K562 (cell line): ENCODE data around the gene PPWD1. TPM values are rescaled to one million over a fixed set of nuclear protein-coding genes. Genes with fewer than 3 reads are reported as not detected.

Experiments used
- ATAC-seq: fragments of 200-7000 bp; cut with Tn5 transposase; 3 replicates; pipeline ENCODE4 v1.9.1; 2020; ENCODE audit warnings: moderate library complexity
- BruUV-seq: library from RNA; stranded (reverse); fragments of 400-500 nt; replicated peaks from 2 replicates; lab custom pipeline; 2021; lab: Mats Ljungman, UMichigan
- CTCF ChIA-PET: fragments of 300-600 bp; formaldehyde crosslinking; extraction: SDS; loops from one replicate; lab custom pipeline; 2021; ENCODE audit warnings: low intra/inter-chr PET ratio; lab: Yijun Ruan, JAX
- POLR2A ChIA-PET: fragments of 300-600, 350-650 bp; sonication (Branson Sonifier 250); formaldehyde crosslinking; extraction: SDS; loops from one replicate; lab custom pipeline; 2021; ENCODE audit warnings: antibody characterized with exemption, inconsistent platforms; lab: Yijun Ruan, JAX
- DNase-seq, 4 experiments: peaks; one replicate each; pipeline versions ENCODE4 v3.0.0 to v3.0.0-alpha.2; 2011 to 2018; ENCODE audit warnings: low spot score in 3 of 4, mixed read lengths in 3 of 4; ENCODE audit errors: extremely low read depth in 1 of 4
- FAIRE-seq: peaks from 2 replicates; lab custom pipeline; 2011; peaks lifted over from hg19 to GRCh38; lab: Jason Lieb, UNC
- H2AFZ ChIP-seq: 2 replicates; pipeline ENCODE4 v1.6.0; 2011; ENCODE audit warnings: low read depth, low read length, control low read depth, inconsistent platforms
- H3K27ac ChIP-seq: fragments of 200-600 bp; 3 replicates; pipeline ENCODE4 v1.8.0; 2011; ENCODE audit warnings: low read depth, mild to moderate bottlenecking, control low read depth, inconsistent platforms, low read length, moderate library complexity, mixed read lengths; ENCODE audit errors: extremely low read depth
- H3K27me3 ChIP-seq, 2 experiments: fragments of 300-600 bp in 1 of 2; 2 replicates in 1 of 2; 3 replicates in 1 of 2; pipeline versions ENCODE4 v1.6.0 to v1.8.0; 2011; ENCODE audit warnings: inconsistent platforms in 2 of 2, low read length in 2 of 2, mild to moderate bottlenecking in 1 of 2, mixed read lengths in 1 of 2, moderate library complexity in 1 of 2; ENCODE audit not compliant: control insufficient read depth in 2 of 2, insufficient read depth in 2 of 2
- H3K36me3 ChIP-seq: fragments of 300-600 bp; 3 replicates; pipeline ENCODE4 v1.8.0; 2011; ENCODE audit warnings: mild to moderate bottlenecking, low read length, inconsistent platforms; ENCODE audit not compliant: control insufficient read depth, insufficient read depth
- H3K4me1 ChIP-seq, 2 experiments: fragments of 200-600 bp in 1 of 2; replicated peaks in 1 of 2; 2 replicates in 1 of 2; 3 replicates in 1 of 2; pipeline versions ENCODE4 v1.5.1 to v1.8.0; 2011; ENCODE audit warnings: inconsistent platforms in 2 of 2, low read length in 2 of 2, mild to moderate bottlenecking in 1 of 2, mixed read lengths in 1 of 2, moderate library complexity in 1 of 2; ENCODE audit not compliant: control insufficient read depth in 2 of 2, insufficient read depth in 2 of 2
- H3K4me2 ChIP-seq: 2 replicates; pipeline ENCODE4 v1.6.1; 2011; ENCODE audit warnings: low read length, control low read depth, inconsistent platforms, mixed read lengths; ENCODE audit not compliant: insufficient read depth
- H3K4me3 ChIP-seq: fragments of 200-600 bp; sonication (generic), shearing (Covaris generic); 2 replicates; pipeline ENCODE4 v1.5.1; 2016; ENCODE audit warnings: control low read depth, inconsistent platforms
- H3K79me2 ChIP-seq: fragments of 200-600 bp; 3 replicates; pipeline ENCODE4 v1.8.0; 2011; ENCODE audit warnings: low read length, inconsistent platforms; ENCODE audit not compliant: control insufficient read depth, insufficient read depth
- H3K9ac ChIP-seq, 2 experiments: 2 replicates each; pipeline versions ENCODE4 v1.6.0 to v1.6.1; 2011; ENCODE audit warnings: low read depth in 2 of 2, low read length in 2 of 2, control low read depth in 1 of 2, inconsistent platforms in 1 of 2, mild to moderate bottlenecking in 1 of 2, mixed read lengths in 1 of 2; ENCODE audit not compliant: insufficient read depth in 1 of 2
- H3K9me1 ChIP-seq: one replicate; pipeline ENCODE4 v1.6.0; 2011; ENCODE audit warnings: inconsistent platforms, mild to moderate bottlenecking, low read length, moderate library complexity; ENCODE audit not compliant: control insufficient read depth, insufficient read depth
- H3K9me3 ChIP-seq: replicated peaks from 2 replicates; pipeline ENCODE4 v1.5.1; 2011; ENCODE audit warnings: low read depth, low read length, inconsistent platforms; ENCODE audit not compliant: control insufficient read depth, insufficient read depth
- H4K20me1 ChIP-seq: replicated peaks from 2 replicates; pipeline ENCODE4 v1.6.1; 2011; ENCODE audit warnings: low read length, inconsistent platforms, mixed read lengths; ENCODE audit not compliant: control insufficient read depth, insufficient read depth
- CXXC5 ChIP-seq: fragments of 250-450 bp; sonication (Bioruptor Pico); IDR thresholded peaks from 2 replicates; pipeline ENCODE4 v1.8.0; 2022; ENCODE audit warnings: inconsistent platforms, mild to moderate bottlenecking, moderate library complexity
- FOXJ2 ChIP-seq: fragments of 200-800 bp; sonication (Bioruptor generic); IDR thresholded peaks from 2 replicates; pipeline ENCODE4 v1.6.1; 2016; ENCODE audit warnings: missing genetic modification characterization, missing compliant biosample characterization
- GTF2E2 ChIP-seq: fragments of 200-800 bp; sonication (Bioruptor generic); IDR thresholded peaks from 2 replicates; pipeline ENCODE4 v1.6.1; 2016; ENCODE audit warnings: missing genetic modification characterization, missing compliant biosample characterization
- HDAC1 ChIP-seq, 2 experiments: fragments of 450-650 bp; IDR thresholded peaks; 2 replicates each; pipeline ENCODE4 v1.6.1; 2016 to 2017; ENCODE audit warnings: inconsistent platforms in 1 of 2, mild to moderate bottlenecking in 1 of 2, moderate library complexity in 1 of 2
- MBD2 ChIP-seq: sonication (generic); IDR thresholded peaks from 2 replicates; pipeline ENCODE4 v1.6.1; 2016; ENCODE audit warnings: low read depth, borderline replicate concordance
- POLR2G ChIP-seq: fragments of 200-400 bp; formaldehyde crosslinking; IDR thresholded peaks from 2 replicates; pipeline ENCODE4 v1.6.1; 2017; ENCODE audit warnings: low read depth, mild to moderate bottlenecking, antibody characterized with exemption, low read length, moderate library complexity
- SP1 ChIP-seq: sonication (generic); formaldehyde crosslinking; IDR thresholded peaks from 2 replicates; pipeline ENCODE4 v1.8.1; 2022; ENCODE audit warnings: mild to moderate bottlenecking, missing genetic modification reagents
- YY1 ChIP-seq, 3 experiments: IDR thresholded peaks; 2 replicates each; pipeline ENCODE4 v1.6.1; 2011; ENCODE audit warnings: low read length in 2 of 3, mild to moderate bottlenecking in 2 of 3, moderate library complexity in 2 of 3, borderline replicate concordance in 1 of 3, control low read depth in 1 of 3, low read depth in 1 of 3; ENCODE audit not compliant: insufficient read depth in 3 of 3, insufficient replicate concordance in 2 of 3, control insufficient read depth in 1 of 3, insufficient read length in 1 of 3; ENCODE audit errors: extremely low read depth in 1 of 3
- ZFX ChIP-seq: sonication (generic); formaldehyde crosslinking; IDR thresholded peaks from 2 replicates; pipeline ENCODE4 v1.8.0; 2022; ENCODE audit warnings: mild to moderate bottlenecking, missing genetic modification reagents, moderate library complexity
- ZNF184 ChIP-seq: sonication (generic); formaldehyde crosslinking; IDR thresholded peaks from 2 replicates; pipeline ENCODE4 v1.5.0; 2020; ENCODE audit warnings: missing genetic modification reagents
- WGBS: fragments of 100-300 bp; shearing (Covaris generic); methylation state at CpG from one replicate; pipeline ENCODE4 v1.1.6; 2016; ENCODE audit warnings: low coverage, mixed read lengths; ENCODE audit not compliant: insufficient coverage; ENCODE audit errors: missing lambda C conversion rate; 5-methylcytosine and 5-hydroxymethylcytosine counted together
- in situ Hi-C: fragments of 300-500 bp; cut with MboI; formaldehyde crosslinking; loops from 4 replicates; pipeline ENCODE4 v1.15.0; 2018; ENCODE audit warnings: inconsistent platforms, mixed read lengths
- intact Hi-C: fragments of 100-400 bp; cut with micrococcal nuclease; formaldehyde crosslinking; loops from 2 replicates; pipeline ENCODE4 v1.14.2; 2022
- polyA plus RNA-seq, 8 experiments: library from polyadenylated mRNA; depleted of rRNA in 4 of 8; stranded (reverse) in 5 of 8; unstranded in 3 of 8; fragments of >200 nt; fragmentation: Nextera tagmentation in 2 of 8; fragmentation: Illumina TruSeq in 1 of 8; extraction: Ambion mirVana in 2 of 8; extraction: Trizol in 1 of 8; gene quantifications; 2 replicates each; pipeline versions ENCODE4 v1.2.1 to v1.2.3, GENCODE V29; 2011 to 2014; ENCODE audit warnings: inconsistent platforms in 1 of 8, missing spikeins in 1 of 8
- total RNA-seq, 7 experiments: library from RNA; depleted of rRNA in 6 of 7; stranded (reverse); fragments of >200 nt in 6 of 7; fragmentation: Illumina TruSeq in 2 of 7; extraction: Trizol in 2 of 7; gene quantifications; 2 replicates each; pipeline versions ENCODE4 v1.2.1 to v1.2.3, GENCODE V29; 2011 to 2021; ENCODE audit warnings: low replicate concordance in 1 of 7
- TF ChIP-seq, protein P1 (sequence below): sonication (generic); formaldehyde crosslinking; IDR thresholded peaks from 2 replicates; pipeline ENCODE4 v1.8.0; 2022; ENCODE audit warnings: mild to moderate bottlenecking, missing genetic modification reagents
- TF ChIP-seq, protein P2 (sequence below): fragments of 450-650 bp; IDR thresholded peaks from 2 replicates; pipeline ENCODE4 v1.6.1; 2016; ENCODE audit warnings: antibody characterized with exemption
- TF ChIP-seq, protein P3 (sequence below): fragments of 250-450 bp; sonication (Bioruptor Pico); IDR thresholded peaks from 2 replicates; pipeline ENCODE4 v1.8.0; 2022; ENCODE audit warnings: inconsistent platforms

Gene PPWD1
- total and polyA plus RNA-seq, 9 of the 15 experiments (the other 6 are each of a cell fraction or from before 2014, with no cell fraction given), result 24.1 to 89.2 (median 51.4) TPM

DNA sequence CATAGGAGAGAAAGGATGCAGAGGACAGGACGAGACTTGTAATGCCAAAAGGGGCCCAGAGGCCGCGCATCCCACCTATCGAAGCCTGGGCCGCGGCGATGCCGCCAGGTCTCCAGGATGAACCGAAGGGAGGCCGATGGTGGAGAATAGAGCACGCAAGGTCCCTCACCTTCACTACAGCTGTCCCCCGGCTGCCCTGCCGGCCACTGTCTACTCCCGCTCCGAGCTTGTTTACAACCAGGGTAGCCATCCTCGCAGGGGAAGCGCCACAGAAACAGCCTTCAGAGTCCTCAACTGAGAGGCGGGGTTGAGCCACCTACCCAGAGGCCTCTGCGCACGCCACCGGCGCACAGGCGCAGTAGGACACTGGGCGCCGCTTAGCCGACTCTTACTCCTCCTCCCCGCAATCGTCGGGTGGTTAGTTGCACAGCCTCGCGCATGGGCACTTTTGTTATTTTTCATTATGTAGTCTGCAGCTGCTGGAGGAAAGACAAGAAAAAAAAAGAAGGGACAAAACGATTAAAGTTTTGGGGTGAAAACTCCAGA is 61.0 kb downstream of the PPWD1 start, which contains the start of gene TRIM23:
TRIM23 (minus strand) TSS at position 309 of the 546 bp plus-strand sequence; CDS start at position 250, 59 bp downstream.
- peak within 1 kb of the TSS; percentile 100 for H2AFZ ChIP-seq
- peak within 1 kb of the TSS; percentile 95 for H3K4me2 ChIP-seq
- in situ Hi-C loops (no loop called here), intact Hi-C loops (loop anchor here (2.0 to 10.0 kb wide), 2 partner anchors 101 to 301 kb away; partner anchors contain the start of gene ERBIN)
- ChIA-PET POLR2A (interaction anchor here (0.6 to 1.4 kb wide), 3 partner anchors 11 to 61 kb away, joined by 3 to 5 read pairs (median 4); partner anchors contain the start of genes CENPK and PPWD1), CTCF (no interaction called here)
- no peaks in the 10 kb centered on the region for H3K9me1 ChIP-seq
- FAIRE-seq (peak; percentile 85), ATAC-seq (peak; percentile 98), DNase-seq (peak; percentile 79 to 95 (median 86))
- peaks cover 6 to 14% of the 10 kb centered on the region in 2 experiments for H3K4me1 ChIP-seq
- H3K27me3 ChIP-seq, result no peaks in the 10 kb centered on the region
- H3K9ac ChIP-seq, result peak within 1 kb of the TSS; percentile 91 to 93
- peak within 1 kb of the TSS; percentile 84 for H3K27ac ChIP-seq
- H4K20me1 ChIP-seq, result no peaks in the 10 kb centered on the region; the same call in 1 of the 2 replicates
- BruUV-seq, result no TSS peak
- H3K4me3 ChIP-seq, result peak within 1 kb of the TSS; percentile 59
- H3K36me3 ChIP-seq, result peaks cover 10% of the 10 kb centered on the region; the same call in 2 of the 3 replicates
- H3K79me2 ChIP-seq, result peaks cover 74% of the 10 kb centered on the region
- H3K9me3 ChIP-seq, result no peaks in the 10 kb centered on the region
- under 1% methylated on average over 32 of the region's 32 CpGs for WGBS
- TF ChIP-seq CXXC5, result peak; percentile 48
- TF ChIP-seq HDAC1 (IDR thresholded peaks at IDR 0.05), result peak in 1 of 2 experiments; percentile 85; a peak in 2 of 4 replicates
- TF ChIP-seq GTF2E2, result peak; percentile 73; the same call in 1 of the 2 replicates
- peak; percentile 65; the same call in 1 of the 2 replicates for TF ChIP-seq FOXJ2 (tag)
- TF ChIP-seq, protein P1, sequence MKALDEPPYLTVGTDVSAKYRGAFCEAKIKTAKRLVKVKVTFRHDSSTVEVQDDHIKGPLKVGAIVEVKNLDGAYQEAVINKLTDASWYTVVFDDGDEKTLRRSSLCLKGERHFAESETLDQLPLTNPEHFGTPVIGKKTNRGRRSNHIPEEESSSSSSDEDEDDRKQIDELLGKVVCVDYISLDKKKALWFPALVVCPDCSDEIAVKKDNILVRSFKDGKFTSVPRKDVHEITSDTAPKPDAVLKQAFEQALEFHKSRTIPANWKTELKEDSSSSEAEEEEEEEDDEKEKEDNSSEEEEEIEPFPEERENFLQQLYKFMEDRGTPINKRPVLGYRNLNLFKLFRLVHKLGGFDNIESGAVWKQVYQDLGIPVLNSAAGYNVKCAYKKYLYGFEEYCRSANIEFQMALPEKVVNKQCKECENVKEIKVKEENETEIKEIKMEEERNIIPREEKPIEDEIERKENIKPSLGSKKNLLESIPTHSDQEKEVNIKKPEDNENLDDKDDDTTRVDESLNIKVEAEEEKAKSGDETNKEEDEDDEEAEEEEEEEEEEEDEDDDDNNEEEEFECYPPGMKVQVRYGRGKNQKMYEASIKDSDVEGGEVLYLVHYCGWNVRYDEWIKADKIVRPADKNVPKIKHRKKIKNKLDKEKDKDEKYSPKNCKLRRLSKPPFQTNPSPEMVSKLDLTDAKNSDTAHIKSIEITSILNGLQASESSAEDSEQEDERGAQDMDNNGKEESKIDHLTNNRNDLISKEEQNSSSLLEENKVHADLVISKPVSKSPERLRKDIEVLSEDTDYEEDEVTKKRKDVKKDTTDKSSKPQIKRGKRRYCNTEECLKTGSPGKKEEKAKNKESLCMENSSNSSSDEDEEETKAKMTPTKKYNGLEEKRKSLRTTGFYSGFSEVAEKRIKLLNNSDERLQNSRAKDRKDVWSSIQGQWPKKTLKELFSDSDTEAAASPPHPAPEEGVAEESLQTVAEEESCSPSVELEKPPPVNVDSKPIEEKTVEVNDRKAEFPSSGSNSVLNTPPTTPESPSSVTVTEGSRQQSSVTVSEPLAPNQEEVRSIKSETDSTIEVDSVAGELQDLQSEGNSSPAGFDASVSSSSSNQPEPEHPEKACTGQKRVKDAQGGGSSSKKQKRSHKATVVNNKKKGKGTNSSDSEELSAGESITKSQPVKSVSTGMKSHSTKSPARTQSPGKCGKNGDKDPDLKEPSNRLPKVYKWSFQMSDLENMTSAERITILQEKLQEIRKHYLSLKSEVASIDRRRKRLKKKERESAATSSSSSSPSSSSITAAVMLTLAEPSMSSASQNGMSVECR (CRISPR knock-in tag), result 0 out of 2 replicates have a peak, but pooled peaks have one; percentile 53
- peak; percentile 53 for TF ChIP-seq ZFX (CRISPR knock-in tag)
- no peak for TF ChIP-seq ZNF184 (CRISPR knock-in tag)
- TF ChIP-seq YY1 (IDR thresholded peaks at IDR 0.05; ENCODE audit: borderline replicate concordance in 1 of 3, control insufficient read depth in 1 of 3, extremely low read depth in 1 of 3, insufficient read depth in 3 of 3, insufficient read length in 1 of 3, insufficient replicate concordance in 2 of 3, low read depth in 1 of 3, low read length in 2 of 3), result peak in 2 of 3 experiments; percentile 52 to 53
- TF ChIP-seq, protein P2, sequence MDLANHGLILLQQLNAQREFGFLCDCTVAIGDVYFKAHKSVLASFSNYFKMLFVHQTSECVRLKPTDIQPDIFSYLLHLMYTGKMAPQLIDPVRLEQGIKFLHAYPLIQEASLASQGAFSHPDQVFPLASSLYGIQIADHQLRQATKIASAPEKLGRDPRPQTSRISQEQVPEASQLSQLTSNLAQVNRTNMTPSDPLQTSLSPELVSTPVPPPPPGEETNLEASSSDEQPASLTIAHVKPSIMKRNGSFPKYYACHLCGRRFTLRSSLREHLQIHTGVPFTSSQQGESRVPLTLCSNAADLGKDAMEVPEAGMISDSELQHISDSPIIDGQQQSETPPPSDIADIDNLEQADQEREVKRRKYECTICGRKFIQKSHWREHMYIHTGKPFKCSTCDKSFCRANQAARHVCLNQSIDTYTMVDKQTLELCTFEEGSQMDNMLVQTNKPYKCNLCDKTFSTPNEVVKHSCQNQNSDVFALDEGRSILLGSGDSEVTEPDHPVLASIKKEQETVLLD, result peak; percentile 88
- 0 out of 2 replicates have a peak, but pooled peaks have one; percentile 9 for TF ChIP-seq MBD2
- TF ChIP-seq, protein P3, sequence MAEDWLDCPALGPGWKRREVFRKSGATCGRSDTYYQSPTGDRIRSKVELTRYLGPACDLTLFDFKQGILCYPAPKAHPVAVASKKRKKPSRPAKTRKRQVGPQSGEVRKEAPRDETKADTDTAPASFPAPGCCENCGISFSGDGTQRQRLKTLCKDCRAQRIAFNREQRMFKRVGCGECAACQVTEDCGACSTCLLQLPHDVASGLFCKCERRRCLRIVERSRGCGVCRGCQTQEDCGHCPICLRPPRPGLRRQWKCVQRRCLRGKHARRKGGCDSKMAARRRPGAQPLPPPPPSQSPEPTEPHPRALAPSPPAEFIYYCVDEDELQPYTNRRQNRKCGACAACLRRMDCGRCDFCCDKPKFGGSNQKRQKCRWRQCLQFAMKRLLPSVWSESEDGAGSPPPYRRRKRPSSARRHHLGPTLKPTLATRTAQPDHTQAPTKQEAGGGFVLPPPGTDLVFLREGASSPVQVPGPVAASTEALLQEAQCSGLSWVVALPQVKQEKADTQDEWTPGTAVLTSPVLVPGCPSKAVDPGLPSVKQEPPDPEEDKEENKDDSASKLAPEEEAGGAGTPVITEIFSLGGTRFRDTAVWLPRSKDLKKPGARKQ, result no peak
- no peak for TF ChIP-seq SP1
- TF ChIP-seq POLR2G, result peak; percentile 81
